ENCODE measurements around the gene ZBTB9. TPM values are rescaled to one million over a fixed set of nuclear protein-coding genes. Genes with fewer than 3 reads are reported as not detected.

The ZBTB9 gene
- total and polyA plus RNA-seq, 8 donors = 0.45 to 7.8 (median 2.6) TPM; not detected in 1

- H3K9me3 ChIP-seq = no peaks in the 10 kb centered on the region
- DNase-seq = peak in 1 of 2 donors; percentile 7
- no peak overlapping the region for H3K4me3 ChIP-seq
- peaks cover 0 to 19% (median 4%) of the 10 kb centered on the region in 3 donors for H3K27me3 ChIP-seq
- TF ChIP-seq POLR2A (IDR thresholded peaks at IDR 0.05) = no peak
- TF ChIP-seq EP300 (IDR thresholded peaks at IDR 0.05) = no peak
- TF ChIP-seq POLR2AphosphoS5 (IDR thresholded peaks at IDR 0.05) = no peak
- no peak for TF ChIP-seq CTCF (IDR thresholded peaks at IDR 0.05)
- no peaks in the 10 kb centered on the region for H3K4me1 ChIP-seq
- 88 to 90% (median 89%) methylated on average over 4 to 6 of the region's 6 CpGs for WGBS, 5 donors
- intact Hi-C loops (cut with DNase I; ENCODE audit: low total_unique reads) = no loop called here
- no peak overlapping the region for H3K27ac ChIP-seq
- no peaks in the 10 kb centered on the region for H3K36me3 ChIP-seq
Measured at GRCh38 chr6:33490621-33491020, 36.2 kb downstream of the ZBTB9 start.

GRCh38 chr6:33492093-33492492 lies 37.7 kb downstream of the ZBTB9 start:
- TF ChIP-seq EP300 (IDR thresholded peaks at IDR 0.05) = no peak
- no peak for TF ChIP-seq CTCF (IDR thresholded peaks at IDR 0.05)
- Histone ChIP-seq H3K27ac (no peak overlapping the region), H3K36me3 (no peaks in the 10 kb centered on the region), H3K27me3 (peaks cover 0 to 18% (median 4%) of the 10 kb centered on the region in 3 donors), H3K4me3 (no peak overlapping the region), H3K4me1 (no peaks in the 10 kb centered on the region), H3K9me3 (no peaks in the 10 kb centered on the region)
- DNase-seq = peak in 1 of 2 donors; percentile 11
- intact Hi-C loops (cut with DNase I; ENCODE audit: low total_unique reads) = no loop called here
- 28 to 40% (median 33%) methylated on average over 4 of the region's 4 CpGs for WGBS, 5 donors

- WGBS, 5 donors = 88 to 98% (median 96%) methylated on average over 7 of the region's 7 CpGs
- H3K27me3 ChIP-seq = peaks cover 0 to 4% (median 0%) of the 10 kb centered on the region in 3 donors
- H3K4me3 ChIP-seq = no peak overlapping the region
- H3K4me1 ChIP-seq = no peaks in the 10 kb centered on the region
- no peaks in the 10 kb centered on the region for H3K9me3 ChIP-seq
- intact Hi-C loops (cut with DNase I; ENCODE audit: low total_unique reads) = no loop called here
- no peaks in the 10 kb centered on the region for H3K36me3 ChIP-seq
- no peak overlapping the region for H3K27ac ChIP-seq
- DNase-seq = no peak
- TF ChIP-seq CTCF (IDR thresholded peaks at IDR 0.05) (no peak), EP300 (IDR thresholded peaks at IDR 0.05) (no peak), POLR2AphosphoS5 (IDR thresholded peaks at IDR 0.05) (no peak), POLR2A (IDR thresholded peaks at IDR 0.05) (no peak)
Measured at GRCh38 chr6:33497157-33497556, 42.8 kb downstream of the ZBTB9 start.

GRCh38 chr6:33502486-33502885 lies 48.1 kb downstream of the ZBTB9 start:
- Histone ChIP-seq H3K4me1 (no peaks in the 10 kb centered on the region), H3K9me3 (peaks cover 0 to 3% (median 0%) of the 10 kb centered on the region in 4 donors), H3K27me3 (peaks cover 0 to 4% (median 0%) of the 10 kb centered on the region in 3 donors), H3K4me3 (no peak overlapping the region), H3K27ac (no peak overlapping the region), H3K36me3 (no peaks in the 10 kb centered on the region)
- intact Hi-C loops (cut with DNase I; ENCODE audit: low total_unique reads) = no loop called here
- 85 to 98% (median 92%) methylated on average over 7 to 23 of the region's 23 CpGs for WGBS, 5 donors
- TF ChIP-seq EP300 (IDR thresholded peaks at IDR 0.05) (no peak), CTCF (IDR thresholded peaks at IDR 0.05) (no peak), POLR2A (IDR thresholded peaks at IDR 0.05) (no peak), POLR2AphosphoS5 (IDR thresholded peaks at IDR 0.05) (no peak)
- no peak for DNase-seq
